H1 (cell line): Measurements from ENCODE around the gene RTN4RL1. TPM values are rescaled to one million over a fixed set of nuclear protein-coding genes. Genes with fewer than 3 reads are reported as not detected.

Experiments
- PHF8 ChIP-seq: fragments of 200-600 bp; sonication (generic); conservative IDR thresholded peaks from 2 replicates; pipeline ENCODE4 v1.7.1; 2012; ENCODE audit warnings: low read depth, mild to moderate bottlenecking, inconsistent platforms, low read length, moderate library complexity
- POLR2A ChIP-seq, 2 experiments: IDR thresholded peaks; 1 replicate in 1 of 2; 2 replicates in 1 of 2; pipeline ENCODE4 v1.6.1; 2011; ENCODE audit warnings: low read depth in 2 of 2, low read length in 2 of 2, mild to moderate bottlenecking in 2 of 2; ENCODE audit errors: control extremely low read depth in 1 of 2
- TAF1 ChIP-seq: IDR thresholded peaks from 2 replicates; pipeline ENCODE4 v1.6.1; 2011; ENCODE audit warnings: mild to moderate bottlenecking, low read depth, low read length
- polyA plus RNA-seq, 7 experiments: library from polyadenylated mRNA; depleted of rRNA in 3 of 7; stranded (reverse) in 5 of 7; unstranded in 2 of 7; fragments of >200 nt in 5 of 7; fragments of 200-250 nt in 2 of 7; gene quantifications; 1 replicate in 5 of 7; 2 replicates in 1 of 7; 4 replicates in 1 of 7; pipeline versions ENCODE4 v1.2.1 to v1.2.3, GENCODE V29; 2011 to 2013; ENCODE audit warnings: missing spikeins in 2 of 7, mixed read lengths in 2 of 7
- total RNA-seq: library from RNA; stranded (reverse); fragmentation: NEBNext Ultra II Directional; extraction: Animal tissue kit (Norgen Biotek cat#: 25700); gene quantifications from 2 replicates; pipeline ENCODE4 v1.2.1, GENCODE V29; 2021

The RTN4RL1 gene
- total and polyA plus RNA-seq, 2 of the 8 experiments (the other 6 are each of a cell fraction or from before 2014, with no cell fraction given) = 0.09 TPM; not detected in 1

DNA sequence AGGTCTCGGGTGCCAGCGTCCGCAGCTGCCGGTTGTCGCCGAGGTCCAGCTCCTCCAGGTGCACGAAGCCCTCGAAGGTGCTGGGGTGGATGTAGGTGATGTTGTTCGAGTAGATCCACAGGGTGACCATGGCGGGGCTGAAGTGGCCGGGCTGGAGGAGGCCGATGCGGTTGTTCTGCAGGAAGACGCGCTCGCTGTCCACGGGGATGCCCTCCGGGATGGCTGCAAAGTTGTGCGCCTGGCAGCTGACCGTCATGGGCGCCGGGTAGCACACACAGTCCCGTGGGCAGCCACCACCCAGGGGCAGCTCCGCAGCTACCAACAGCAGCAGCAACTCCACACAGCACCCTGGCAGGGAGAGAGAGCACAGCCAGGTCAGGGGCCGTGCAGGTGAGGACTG lies 87.7 kb downstream of the RTN4RL1 start (continued):
- TF ChIP-seq PHF8 (no peak), POLR2A (IDR thresholded peaks at IDR 0.05; ENCODE audit: control extremely low read depth in 1 of 2, low read depth in 2 of 2, low read length in 2 of 2) (no peak), TAF1 (no peak)
- TF ChIP-seq, all 59 proteins: peak for 0
